ENCODE measurements around the gene CYB5B.

DNA sequence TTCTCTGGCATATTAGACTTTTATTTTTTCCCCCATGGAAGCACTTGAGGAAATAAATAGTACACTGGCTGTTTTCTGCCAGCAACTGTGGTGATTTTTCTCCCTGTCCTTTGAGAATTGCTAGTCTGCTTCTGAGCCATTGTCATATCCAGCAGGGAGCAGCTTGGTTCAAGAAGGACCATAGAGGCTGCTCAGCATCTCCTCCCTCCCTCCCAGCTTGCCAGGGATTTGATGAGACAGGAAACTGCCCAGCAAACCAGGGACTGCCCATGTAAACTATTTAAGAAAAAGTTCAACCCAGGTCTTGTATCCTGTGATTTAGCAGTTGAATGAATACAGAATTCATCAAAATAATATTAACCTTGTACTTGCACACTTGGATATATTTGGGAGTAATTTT, 39.5 kb downstream of the CYB5B start:
- TF ChIP-seq ELF4 (IDR thresholded peaks at IDR 0.05) (no peak), SP1 (IDR thresholded peaks at IDR 0.05) (no peak), FOXA1 (IDR thresholded peaks at IDR 0.05) (no peak), NFRKB (IDR thresholded peaks at IDR 0.05) (no peak), SUZ12 (IDR thresholded peaks at IDR 0.05) (no peak), FOXK2 (IDR thresholded peaks at IDR 0.05) (no peak), LEF1 (IDR thresholded peaks at IDR 0.05; ENCODE audit: borderline replicate concordance) (no peak)
- TF ChIP-seq, protein P1, sequence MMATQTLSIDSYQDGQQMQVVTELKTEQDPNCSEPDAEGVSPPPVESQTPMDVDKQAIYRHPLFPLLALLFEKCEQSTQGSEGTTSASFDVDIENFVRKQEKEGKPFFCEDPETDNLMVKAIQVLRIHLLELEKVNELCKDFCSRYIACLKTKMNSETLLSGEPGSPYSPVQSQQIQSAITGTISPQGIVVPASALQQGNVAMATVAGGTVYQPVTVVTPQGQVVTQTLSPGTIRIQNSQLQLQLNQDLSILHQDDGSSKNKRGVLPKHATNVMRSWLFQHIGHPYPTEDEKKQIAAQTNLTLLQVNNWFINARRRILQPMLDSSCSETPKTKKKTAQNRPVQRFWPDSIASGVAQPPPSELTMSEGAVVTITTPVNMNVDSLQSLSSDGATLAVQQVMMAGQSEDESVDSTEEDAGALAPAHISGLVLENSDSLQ (IDR thresholded peaks at IDR 0.05): no peak
